CMK (cell line): ENCODE results near the gene ANO9.
A peak's percentile ranks its signal among the peaks of the same experiment; 100 is the strongest.
"Not testable (repeated sequence)": the region's sequence is repeated elsewhere in the genome, so short reads cannot be mapped to it uniquely, and the experiment has no call there.

ENCODE experiments used
- DNase-seq: peaks from one replicate; pipeline ENCODE4 v3.0.0-alpha.2; 2010; ENCODE audit warnings: low read depth

ANO9 gene

DNA sequence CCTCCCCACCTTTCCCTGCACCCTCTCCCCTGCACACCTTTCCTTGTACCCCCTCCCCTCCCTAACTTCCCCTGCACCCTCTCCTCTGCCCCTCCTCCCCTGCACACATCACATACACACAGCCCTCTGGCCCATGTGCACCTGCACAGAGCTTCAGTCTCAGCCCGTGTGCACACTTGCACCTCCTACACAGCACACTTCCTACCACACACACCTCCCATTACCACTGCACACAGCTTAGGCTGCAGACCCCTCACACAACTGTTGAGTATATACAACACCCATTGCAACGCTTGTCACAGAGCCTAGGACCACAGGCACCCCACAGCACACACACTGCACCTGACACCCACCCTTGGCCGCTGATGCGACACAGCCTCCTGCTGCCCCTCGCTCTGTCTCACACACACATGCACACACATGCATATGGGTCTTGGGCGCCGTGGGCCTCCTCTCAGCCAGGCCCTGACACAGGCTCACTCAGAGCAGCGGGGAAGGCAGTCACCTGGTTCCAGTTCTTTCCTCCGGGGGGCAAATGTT lies 27.4 kb downstream of the ANO9 start:
- no peak for DNase-seq

DNA sequence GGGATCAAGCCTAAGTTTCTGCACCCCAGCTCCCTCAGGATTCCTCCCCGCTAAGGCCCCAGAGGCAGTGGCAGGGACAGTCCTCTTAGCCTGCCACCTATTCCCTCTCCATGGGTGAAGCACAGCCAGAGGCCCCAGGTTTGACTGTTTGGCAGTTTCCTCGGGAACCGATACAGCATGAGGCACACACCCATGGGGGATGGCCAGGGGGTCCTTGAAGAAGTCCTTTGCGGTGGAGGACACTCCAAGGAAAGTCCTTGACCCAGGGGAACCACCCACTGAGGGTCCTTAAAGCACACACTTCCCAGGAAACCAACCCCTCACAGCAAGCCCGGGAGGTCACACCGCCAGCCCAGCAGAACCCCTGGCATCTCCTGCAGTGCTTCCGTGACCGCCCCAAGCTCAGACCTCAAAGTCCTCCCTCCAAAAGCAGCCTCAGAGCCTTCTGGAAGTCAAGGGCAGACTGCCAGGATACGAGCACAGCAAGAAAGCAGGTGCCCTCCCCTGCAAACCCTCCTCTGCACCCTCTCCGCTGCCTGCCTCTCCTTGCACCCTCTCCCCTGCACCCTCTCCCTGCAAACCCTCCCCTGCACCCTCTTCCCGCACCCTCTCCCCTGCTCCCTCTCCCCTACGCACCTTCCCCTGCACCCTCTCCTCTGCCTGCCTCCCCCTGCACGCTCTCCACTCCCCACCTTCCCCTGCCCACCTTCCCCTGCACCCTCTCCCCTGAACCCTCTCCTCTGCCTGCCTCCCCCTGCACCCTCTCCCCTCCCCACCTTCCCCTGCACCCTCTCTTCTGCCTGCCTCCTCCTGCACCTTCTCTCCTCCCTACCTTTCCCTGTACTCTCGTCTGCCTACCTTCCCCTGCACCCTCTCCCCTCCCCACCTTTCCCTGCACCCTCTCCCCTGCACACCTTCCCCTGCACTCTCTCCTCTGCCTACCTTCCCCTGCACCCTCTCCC lies 28.4 kb downstream of the ANO9 start:
- no peak for DNase-seq

DNA sequence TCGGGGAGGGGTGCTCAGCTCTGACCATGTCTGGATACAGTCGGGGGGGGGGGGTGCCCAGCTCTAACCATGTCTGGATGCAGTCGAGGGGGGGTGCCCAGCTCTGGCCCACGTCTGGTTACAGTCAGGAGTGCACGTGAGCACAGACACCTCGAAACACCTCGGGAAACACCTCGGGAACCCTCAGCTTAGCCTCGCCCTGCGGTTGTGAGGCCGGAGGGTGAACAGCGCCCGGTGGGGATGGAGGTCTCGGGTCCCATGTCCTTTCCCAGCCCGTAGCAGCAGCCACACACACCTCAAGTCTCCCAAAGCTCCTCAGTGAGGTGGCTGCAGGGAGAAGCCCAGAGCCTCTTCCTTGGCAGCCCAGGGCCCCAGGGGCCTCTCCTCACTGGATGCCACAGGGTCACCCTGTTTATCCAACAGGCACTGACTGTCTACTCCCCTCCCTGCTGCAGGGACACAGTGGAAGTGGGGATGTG lies 29.1 kb downstream of the ANO9 start:
- no peak for DNase-seq

DNA sequence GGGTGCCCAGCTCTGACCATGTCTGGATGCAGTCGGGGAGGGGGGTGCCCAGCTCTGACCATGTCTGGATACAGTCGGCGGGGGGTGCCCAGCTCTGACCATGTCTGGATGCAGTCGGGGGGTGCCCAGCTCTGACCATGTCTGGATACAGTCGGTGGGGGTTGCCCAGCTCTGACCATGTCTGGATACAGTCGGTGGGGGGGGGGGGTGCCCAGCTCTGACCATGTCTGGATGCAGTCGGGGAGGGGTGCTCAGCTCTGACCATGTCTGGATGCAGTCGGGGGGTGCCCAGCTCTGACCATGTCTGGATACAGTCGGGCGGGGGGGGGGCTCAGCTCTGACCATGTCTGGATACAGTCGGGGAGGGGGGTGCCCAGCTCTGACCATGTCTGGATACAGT lies 30.3 kb downstream of the ANO9 start:
- DNase-seq: not testable (repeated sequence)

DNA sequence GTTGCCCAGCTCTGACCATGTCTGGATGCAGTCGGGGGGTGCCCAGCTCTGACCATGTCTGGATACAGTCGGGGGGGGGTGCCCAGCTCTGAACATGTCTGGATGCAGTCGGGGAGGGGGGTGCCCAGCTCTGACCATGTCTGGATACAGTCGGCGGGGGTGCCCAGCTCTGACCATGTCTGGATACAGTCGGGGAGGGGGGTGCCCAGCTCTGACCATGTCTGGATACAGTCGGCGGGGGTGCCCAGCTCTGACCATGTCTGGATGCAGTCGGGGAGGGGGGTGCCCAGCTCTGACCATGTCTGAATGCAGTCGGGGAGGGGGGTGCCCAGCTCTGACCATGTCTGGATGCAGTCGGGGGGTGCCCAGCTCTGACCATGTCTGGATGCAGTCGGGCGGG lies 31.1 kb downstream of the ANO9 start:
- DNase-seq: not testable (repeated sequence)

DNA sequence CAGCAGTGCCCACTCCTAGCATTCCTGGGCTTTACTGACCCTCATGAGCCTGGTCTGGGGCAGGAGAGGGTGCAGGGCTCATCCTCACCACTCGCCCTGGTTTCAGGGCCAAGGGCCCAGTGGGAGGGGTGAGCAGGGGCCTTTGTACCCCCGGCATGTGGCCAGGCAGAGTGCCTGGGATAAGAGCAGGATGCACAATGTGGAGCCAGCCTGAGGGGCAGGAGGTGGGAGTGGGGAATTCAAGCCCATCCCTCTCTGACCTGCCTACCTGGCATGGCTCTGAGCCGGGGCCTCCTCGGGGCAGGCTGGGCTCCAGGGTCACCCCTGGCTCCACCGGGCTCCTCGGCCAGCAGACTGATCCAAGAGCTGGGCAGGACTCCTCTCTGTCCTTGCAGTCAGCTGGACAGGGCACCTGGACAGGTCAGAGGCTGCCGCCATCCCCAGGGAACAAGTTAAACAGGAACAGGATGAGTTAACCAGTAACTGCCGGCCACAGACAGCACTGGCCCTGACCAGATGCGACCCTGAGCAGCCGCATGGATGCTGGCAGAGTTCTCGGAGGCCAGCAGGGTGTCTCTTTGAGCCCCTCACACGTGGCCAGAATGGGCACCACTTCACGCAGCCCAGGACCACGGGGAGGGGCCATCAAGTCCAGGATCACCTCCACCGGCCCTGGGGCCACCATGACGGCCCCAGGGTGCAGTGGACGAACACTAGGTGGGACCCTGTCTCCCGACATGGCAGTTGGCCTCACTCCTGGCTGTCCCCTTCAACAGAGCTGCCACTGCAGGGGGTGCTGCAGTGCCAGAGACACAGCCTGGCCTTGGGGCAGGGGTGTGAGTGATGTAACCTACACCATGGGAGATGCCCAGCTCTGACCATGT lies 32.0 kb downstream of the ANO9 start:
- DNase-seq: no peak

DNA sequence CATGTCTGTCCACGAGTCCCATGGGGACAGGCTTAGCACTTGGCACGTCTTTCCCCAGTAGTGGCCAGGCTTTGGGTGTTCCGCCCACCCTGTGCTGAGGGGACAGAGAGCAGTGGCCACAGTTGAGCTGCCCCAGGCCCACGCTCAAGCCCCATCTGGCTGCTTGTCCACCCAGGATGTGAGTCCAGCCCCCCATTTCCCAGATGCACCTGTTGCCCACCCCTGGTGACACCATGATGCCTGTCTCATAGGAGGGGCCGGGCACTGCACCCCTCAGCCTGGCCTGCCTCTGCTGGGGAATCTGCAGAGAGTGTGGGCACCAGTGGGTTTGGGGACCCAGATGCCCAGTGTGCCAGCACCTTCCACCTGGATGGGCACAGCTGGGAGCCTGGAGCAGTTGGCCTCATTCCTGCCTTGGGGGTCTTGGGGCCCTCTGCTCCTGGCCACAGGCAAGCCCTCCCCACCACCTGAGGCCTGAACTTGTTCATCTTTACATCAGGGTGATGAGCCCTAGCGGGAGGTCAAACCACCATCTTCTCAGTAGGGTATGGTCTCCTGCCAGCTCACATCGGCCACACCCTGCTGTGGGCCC lies 32.7 kb downstream of the ANO9 start:
- DNase-seq: no peak

DNA sequence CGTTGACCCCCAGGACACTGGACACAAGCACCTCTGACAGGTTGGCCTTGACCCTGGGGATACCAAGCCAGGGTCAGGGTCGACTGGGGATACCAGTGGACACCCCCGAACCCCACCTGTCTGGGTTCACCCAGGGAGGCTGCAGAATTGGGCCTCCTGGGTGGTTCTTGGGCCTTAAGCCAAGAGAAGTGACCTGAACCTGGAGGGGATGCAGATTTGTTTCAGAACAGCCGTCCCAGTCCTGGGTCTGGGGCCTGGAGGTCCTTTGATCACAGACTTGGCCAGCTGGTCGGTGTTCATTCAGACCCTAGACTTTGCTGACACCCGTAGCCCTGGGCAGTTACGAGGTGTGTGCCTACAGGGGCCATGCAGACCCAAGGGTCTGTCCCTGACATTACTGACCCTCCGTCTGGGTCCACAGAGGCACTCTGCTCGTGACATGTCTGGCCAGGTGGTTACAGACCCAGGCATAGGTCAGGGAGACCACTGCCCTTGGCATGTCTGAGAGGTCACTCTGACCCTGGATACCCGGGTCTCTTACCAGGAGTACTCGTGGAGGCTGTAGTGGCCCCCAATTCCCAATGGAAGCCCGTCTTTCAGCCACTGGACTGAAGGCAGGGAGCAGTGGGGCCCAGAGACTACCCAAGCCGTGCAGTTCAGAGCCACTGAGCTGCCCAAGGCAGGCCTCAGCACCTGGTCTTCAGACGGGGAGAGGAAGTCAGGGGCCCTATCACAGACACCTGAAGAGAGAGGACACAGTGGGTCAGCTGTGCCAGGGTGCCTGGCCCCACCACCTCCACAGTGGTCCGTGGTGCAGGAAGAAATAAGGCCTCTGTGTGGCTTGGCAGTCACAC lies 33.4 kb downstream of the ANO9 start:
- DNase-seq: no peak

DNA sequence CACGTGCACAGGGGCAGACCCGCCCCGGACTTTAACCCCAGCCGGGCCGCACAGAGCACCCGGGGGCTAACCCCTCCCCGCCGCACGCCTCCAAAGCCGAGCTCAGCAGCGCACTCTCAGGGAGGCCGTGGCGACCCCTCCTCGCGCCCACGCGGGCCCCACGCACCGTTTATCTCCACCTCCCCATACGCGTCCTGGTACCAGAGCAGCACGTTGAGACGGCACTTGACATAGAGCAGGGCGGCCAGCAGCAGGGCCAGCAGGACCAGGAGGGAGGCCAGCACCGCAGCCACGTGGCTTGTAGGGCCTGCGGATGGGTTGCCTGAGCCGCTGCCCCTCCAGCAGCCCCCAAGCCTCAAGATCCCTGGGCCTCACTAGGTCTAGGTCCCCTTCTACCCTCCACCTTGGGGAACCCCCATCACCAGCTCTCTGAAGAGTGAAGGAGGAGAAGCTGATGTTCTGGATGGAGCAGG lies 34.1 kb downstream of the ANO9 start:
- DNase-seq: no peak

DNA sequence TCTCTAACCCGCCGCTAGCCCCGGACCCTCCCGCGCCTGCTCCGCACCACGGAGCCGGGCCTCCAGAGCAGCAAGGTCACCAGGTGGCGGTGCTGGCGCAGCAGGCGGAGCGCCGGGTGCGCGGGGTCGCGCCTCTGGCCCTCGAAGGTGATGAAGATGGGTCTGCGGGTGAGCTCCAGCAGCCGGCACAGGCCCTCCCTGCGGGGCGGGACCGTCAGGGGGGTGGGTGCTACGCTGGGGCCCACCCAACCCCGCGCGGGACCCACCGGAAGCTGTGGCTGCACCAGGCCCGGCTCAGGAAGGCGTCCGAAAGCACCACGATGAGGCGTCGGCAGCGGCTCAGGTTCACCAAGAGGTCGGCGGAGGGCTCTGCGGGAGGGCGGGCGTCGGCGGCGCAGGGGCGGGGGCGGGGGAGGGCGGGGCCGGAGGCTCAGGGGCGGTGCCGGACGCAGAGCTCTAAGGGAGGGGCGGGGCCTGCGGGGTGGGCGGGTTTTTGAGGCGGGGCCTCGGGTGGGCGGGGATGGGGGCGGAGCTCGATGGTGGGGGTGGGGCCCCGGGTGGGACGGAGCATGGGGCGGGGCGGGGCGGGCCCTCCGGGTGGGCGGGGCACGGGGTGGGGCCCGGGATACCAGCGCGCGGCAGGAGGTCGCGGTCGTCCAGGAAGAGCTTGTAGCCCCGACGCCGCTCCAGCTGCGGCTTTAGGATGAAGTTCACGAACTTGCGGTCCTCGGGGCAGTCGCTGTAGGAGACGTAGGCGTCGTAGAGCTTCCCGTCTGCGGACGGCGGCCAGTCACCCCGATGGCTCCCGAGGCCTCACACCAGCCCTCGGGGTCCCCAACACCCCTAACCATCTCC lies 34.8 kb downstream of the ANO9 start:
- DNase-seq: peak; percentile 87

DNA sequence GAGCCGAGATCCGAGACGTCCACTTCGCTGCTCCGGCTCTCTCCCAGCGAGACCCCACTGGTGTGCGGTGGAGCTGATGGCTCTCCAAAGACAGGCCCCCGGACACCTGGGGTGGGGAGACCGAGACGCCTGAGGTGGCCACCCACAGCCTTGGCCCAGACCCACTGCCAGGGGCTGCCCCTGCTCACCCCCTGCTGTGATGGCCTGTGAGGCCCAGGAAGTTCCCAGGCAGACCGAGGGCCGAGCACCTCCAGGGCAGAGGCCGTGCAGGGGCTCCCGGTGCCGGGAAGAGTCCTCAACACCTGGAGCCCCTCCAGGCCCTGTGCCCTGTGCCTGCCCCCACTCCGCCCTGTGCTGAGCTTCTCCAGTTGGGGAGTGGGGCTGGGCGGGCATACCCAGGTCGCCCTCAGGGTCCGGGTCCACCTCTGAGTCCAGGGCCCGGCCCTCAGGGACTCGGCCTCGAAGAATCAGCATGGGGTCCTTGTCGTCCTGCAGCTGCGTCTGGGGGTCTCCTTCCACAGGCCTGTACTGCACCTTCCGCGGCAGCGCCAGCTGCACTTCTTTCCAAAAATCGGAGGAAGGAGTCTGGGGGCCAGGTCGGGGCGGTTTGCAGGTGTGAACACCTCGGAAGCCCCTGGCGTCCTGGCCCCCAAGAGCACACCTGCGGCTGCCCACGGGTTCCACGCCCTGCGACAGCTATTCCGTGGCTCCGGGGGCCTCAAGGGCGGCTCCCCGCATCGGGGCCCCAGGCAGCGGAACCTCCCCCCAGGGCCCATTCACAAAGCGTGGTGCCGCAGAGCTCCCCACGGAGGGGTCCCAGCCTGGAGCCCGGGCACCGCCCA lies 35.6 kb downstream of the ANO9 start:
- no peak for DNase-seq

DNA sequence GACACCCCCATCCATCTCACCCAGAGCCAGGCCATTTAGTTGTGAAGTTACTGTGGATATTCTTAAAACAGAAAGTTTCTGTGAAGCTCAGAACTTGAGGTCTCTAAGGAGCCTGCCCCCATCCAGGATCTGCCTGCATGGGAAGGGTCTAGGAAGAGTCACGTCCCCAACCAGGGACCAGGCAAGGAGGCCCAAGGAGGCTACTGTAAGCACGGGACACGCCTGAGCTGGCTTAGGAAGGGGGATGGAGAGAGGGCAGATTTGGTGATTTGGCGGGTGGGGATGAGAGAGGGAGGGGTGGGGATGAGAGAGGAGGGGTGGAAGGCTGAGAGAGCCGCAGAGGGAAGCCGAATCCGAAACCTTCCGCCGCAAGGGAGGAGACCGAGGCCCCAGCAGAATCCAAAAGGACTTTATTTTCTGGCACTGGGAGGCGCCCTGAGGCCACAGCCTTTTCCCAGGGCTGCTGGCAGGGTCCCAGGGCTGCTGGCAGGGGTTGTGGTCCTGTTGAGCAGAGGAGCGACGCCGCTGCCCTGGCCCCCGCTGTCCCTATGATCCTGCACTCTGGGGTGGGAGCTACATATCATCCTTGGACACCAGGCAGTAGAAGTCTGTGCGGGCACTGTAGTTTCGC lies 36.4 kb downstream of the ANO9 start:
- no peak for DNase-seq

DNA sequence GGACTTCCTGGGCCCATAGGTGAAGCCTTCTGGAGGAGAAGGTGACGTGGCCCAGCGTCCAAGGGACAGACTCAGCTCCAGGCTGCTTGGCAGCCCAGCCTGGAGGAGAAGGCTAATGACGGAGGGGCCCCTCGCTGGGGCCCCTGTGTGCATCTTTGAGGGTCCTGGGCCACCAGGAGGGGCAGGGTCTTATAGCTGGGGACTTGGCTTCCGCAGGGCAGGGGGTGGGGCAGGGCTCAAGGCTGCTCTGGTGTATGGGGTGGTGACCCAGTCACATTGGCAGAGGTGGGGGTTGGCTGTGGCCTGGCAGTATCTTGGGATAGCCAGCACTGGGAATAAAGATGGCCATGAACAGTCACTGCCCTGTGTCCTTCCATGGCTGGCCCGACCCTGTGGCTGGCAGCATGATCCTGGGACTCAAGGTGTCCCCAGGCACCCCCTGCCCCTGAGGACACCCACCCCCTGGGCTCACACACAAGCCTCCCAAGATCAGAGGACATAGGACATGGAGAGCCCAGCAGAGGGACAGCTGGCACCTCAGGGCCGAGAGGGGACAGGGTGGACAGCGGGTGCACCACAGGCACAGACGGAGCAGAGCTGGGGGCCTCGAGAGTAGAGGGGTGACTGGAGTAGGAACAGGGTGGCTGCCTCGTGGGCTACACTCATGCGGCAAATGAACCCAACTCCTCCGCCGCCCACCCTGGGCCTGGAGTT lies 37.1 kb downstream of the ANO9 start:
- DNase-seq: no peak

DNA sequence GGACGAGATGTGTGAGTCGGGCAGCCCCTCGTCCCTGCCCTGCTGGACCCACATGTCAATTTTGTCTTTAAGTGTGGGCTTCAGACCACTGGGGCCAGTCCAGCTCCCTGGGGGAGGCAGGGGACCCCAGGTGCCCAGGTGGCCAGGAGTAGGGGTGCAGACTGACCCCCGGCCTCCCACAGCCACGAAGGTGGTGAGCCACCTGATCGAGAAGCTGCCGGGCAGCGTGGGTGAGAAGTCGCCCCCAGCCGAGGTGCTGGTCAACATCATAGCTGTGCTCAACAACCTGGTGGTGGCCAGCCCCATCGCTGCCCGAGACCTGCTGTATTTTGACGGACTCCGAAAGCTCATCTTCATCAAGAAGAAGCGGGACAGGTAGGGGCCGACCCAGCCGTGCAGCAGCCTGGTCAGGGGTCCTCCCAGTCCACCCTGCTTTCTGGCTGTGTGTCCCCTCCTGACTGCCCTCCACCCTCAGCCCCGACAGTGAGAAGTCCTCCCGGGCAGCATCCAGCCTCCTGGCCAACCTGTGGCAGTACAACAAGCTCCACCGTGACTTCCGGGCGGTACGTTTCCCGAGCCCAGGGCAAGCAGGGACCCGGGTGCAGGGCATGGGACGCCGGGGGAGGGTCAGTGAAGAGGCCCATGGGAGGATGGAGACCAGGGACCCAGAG lies 37.9 kb downstream of the ANO9 start:
- DNase-seq: no peak

DNA sequence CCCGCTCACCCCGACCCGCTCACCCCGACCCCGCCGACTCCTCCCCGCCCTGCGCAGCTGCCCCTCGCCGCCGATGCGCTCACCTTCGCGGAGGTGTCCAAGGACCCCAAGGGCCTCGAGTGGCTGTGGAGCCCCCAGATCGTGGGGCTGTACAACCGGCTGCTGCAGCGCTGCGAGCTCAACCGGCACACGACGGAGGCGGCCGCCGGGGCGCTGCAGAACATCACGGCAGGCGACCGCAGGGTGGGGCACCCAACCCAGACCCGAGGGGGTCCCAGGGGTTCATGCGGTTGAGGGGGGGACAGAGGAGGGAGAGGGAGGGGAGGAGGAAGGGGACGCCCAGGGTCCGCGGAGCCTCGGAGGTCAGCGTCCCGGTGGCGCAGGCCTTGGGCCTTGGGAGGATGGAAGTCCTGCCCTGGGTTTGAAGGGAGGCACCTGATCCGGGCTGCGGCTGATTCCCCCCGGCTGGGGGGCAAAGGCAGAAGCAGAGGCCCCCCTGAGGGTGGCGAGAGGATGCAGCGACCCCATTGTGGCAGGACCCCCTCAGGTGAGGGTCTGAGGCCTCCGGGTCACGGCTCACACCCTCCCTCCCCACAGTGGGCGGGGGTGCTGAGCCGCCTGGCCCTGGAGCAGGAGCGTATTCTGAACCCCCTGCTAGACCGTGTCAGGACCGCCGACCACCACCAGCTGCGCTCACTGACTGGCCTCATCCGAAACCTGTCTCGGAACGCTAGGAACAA lies 38.6 kb downstream of the ANO9 start:
- DNase-seq: no peak

DNA sequence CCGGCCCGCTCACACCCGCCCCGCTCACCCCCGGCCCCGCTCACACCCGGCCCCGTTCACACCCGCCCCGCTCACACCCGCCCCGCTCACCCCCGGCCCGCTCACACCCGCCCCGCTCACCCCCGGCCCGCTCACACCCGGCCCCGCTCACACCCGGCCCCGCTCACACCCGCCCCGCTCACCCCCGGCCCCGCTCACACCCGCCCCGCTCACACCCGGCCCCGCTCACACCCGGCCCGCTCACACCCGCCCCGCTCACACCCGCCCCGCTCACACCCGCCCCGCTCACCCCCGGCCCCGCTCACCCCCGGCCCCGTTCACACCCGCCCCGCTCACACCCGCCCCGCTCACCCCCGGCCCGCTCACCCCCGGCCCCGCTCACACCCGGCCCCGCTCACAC lies 40.6 kb downstream of the ANO9 start:
- DNase-seq: not testable (repeated sequence)

DNA sequence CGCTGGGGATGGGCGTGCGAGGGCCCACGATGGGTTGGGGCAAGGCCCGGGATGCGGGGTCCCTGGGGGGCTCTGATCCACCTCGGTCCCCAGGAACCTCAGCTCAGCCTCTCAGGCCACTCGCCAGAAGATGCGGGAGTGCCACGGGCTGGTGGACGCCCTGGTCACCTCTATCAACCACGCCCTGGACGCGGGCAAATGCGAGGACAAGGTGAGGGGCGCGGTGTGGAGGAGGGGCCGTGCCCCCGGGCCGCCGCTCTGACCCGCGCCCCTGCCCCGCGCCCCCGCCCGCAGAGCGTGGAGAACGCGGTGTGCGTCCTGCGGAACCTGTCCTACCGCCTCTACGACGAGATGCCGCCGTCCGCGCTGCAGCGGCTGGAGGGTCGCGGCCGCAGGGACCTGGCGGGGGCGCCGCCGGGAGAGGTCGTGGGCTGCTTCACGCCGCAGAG lies 41.5 kb downstream of the ANO9 start:
- DNase-seq: no peak
